MM.1S (cell line): ENCODE results near the gene OLFML2A.
A peak's percentile ranks its signal among the peaks of the same experiment; 100 is the strongest.

ENCODE experiments used
- DNase-seq: peaks from one replicate; pipeline ENCODE4 v3.0.0-alpha.2; 2015
- H2AFZ ChIP-seq: fragments of 300-600 bp; sonication (generic); 2 replicates; pipeline ENCODE4 v1.6.0; 2016; ENCODE audit warnings: antibody characterized with exemption, low read length
- H3F3A ChIP-seq: fragments of 300-600 bp; sonication (generic); 2 replicates; pipeline ENCODE4 v1.6.1; 2016; ENCODE audit warnings: mild to moderate bottlenecking, antibody characterized with exemption, low read length, moderate library complexity, mixed read lengths; ENCODE audit not compliant: insufficient read depth
- H3K27ac ChIP-seq: fragments of 300-600 bp; sonication (generic); 2 replicates; pipeline ENCODE4 v1.5.1; 2016; ENCODE audit warnings: mild to moderate bottlenecking, low read length
- H3K27me3 ChIP-seq: fragments of 300-600 bp; sonication (generic); replicated peaks from 2 replicates; pipeline ENCODE4 v1.6.0; 2016; ENCODE audit warnings: low read length; ENCODE audit not compliant: insufficient read depth
- H3K36me3 ChIP-seq: fragments of 300-600 bp; sonication (generic); replicated peaks from 2 replicates; pipeline ENCODE4 v1.6.1; 2016; ENCODE audit warnings: mild to moderate bottlenecking, low read length, mixed read lengths; ENCODE audit not compliant: insufficient read depth
- H3K4me1 ChIP-seq: fragments of 300-600 bp; sonication (generic); 2 replicates; pipeline ENCODE4 v1.6.1; 2016; ENCODE audit warnings: low read length, mixed read lengths
- H3K4me2 ChIP-seq: fragments of 300-600 bp; sonication (generic); 2 replicates; pipeline ENCODE4 v1.6.0; 2016; ENCODE audit warnings: low read depth, low read length
- H3K4me3 ChIP-seq: fragments of 300-600 bp; sonication (generic); 2 replicates; pipeline ENCODE4 v1.5.1; 2016; ENCODE audit warnings: low read length, mixed read lengths
- H3K79me2 ChIP-seq: fragments of 300-600 bp; sonication (generic); 2 replicates; pipeline ENCODE4 v1.6.1; 2016; ENCODE audit warnings: mixed run types, low read length, mixed read lengths
- H3K9ac ChIP-seq: fragments of 300-600 bp; sonication (generic); 2 replicates; pipeline ENCODE4 v1.6.1; 2016; ENCODE audit warnings: low read length, mixed read lengths
- H3K9me2 ChIP-seq: fragments of 300-600 bp; sonication (generic); replicated peaks from 2 replicates; pipeline ENCODE4 v1.6.1; 2016; ENCODE audit warnings: mild to moderate bottlenecking, low read length, mixed read lengths; ENCODE audit not compliant: insufficient read depth
- H3K9me3 ChIP-seq: fragments of 300-600 bp; sonication (generic); replicated peaks from 2 replicates; pipeline ENCODE4 v1.6.1; 2016; ENCODE audit warnings: mild to moderate bottlenecking, low read length, mixed read lengths; ENCODE audit not compliant: insufficient read depth
- H4K20me1 ChIP-seq: fragments of 300-600 bp; sonication (generic); 2 replicates; pipeline ENCODE4 v1.6.1; 2016; ENCODE audit warnings: mild to moderate bottlenecking, low read length, moderate library complexity, mixed read lengths; ENCODE audit not compliant: insufficient read depth
- EZH2 ChIP-seq: fragments of 300-600 bp; sonication (generic); optimal IDR thresholded peaks from 2 replicates; pipeline ENCODE3; 2017; ENCODE audit warnings: low read depth, mild to moderate bottlenecking, antibody characterized with exemption, low read length, mixed read lengths
- EZH2phosphoT487 ChIP-seq: fragments of 300-600 bp; sonication (generic); IDR thresholded peaks from 2 replicates; pipeline ENCODE4 v1.6.1; 2018; ENCODE audit warnings: antibody characterized with exemption, low read length
- TF ChIP-seq, protein P1 (sequence below): fragments of 300-600 bp; sonication (generic); IDR thresholded peaks from 2 replicates; pipeline ENCODE4 v1.5.1; 2016; ENCODE audit warnings: antibody characterized with exemption, low read length, mixed read lengths

The OLFML2A gene

GRCh38 chr9:124773473-124774128, 3.3 kb upstream of the OLFML2A start:
- no peak overlapping the region for H3K4me3 ChIP-seq
- H4K20me1 ChIP-seq: no peaks in the 10 kb centered on the region
- DNase-seq: no peak
- no peak overlapping the region for H3K4me2 ChIP-seq
- H3K36me3 ChIP-seq: no peaks in the 10 kb centered on the region
- no peak overlapping the region for H3K27ac ChIP-seq
- H2AFZ ChIP-seq: no peak overlapping the region
- TF ChIP-seq, protein P1, sequence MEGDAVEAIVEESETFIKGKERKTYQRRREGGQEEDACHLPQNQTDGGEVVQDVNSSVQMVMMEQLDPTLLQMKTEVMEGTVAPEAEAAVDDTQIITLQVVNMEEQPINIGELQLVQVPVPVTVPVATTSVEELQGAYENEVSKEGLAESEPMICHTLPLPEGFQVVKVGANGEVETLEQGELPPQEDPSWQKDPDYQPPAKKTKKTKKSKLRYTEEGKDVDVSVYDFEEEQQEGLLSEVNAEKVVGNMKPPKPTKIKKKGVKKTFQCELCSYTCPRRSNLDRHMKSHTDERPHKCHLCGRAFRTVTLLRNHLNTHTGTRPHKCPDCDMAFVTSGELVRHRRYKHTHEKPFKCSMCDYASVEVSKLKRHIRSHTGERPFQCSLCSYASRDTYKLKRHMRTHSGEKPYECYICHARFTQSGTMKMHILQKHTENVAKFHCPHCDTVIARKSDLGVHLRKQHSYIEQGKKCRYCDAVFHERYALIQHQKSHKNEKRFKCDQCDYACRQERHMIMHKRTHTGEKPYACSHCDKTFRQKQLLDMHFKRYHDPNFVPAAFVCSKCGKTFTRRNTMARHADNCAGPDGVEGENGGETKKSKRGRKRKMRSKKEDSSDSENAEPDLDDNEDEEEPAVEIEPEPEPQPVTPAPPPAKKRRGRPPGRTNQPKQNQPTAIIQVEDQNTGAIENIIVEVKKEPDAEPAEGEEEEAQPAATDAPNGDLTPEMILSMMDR: no peak
- TF ChIP-seq EZH2 (no peak), EZH2phosphoT487 (no peak)
- no peaks in the 10 kb centered on the region for H3K9me3 ChIP-seq
- H3K9ac ChIP-seq: no peak overlapping the region
- peaks cover 12% of the 10 kb centered on the region; the same call in 1 of the 2 replicates for H3F3A ChIP-seq
- no peaks in the 10 kb centered on the region for H3K9me2 ChIP-seq
- peaks cover 3% of the 10 kb centered on the region; the same call in 1 of the 2 replicates for H3K79me2 ChIP-seq
- peaks cover 13% of the 10 kb centered on the region for H3K27me3 ChIP-seq
- H3K4me1 ChIP-seq: peaks cover 13% of the 10 kb centered on the region; the same call in 1 of the 2 replicates

DNA sequence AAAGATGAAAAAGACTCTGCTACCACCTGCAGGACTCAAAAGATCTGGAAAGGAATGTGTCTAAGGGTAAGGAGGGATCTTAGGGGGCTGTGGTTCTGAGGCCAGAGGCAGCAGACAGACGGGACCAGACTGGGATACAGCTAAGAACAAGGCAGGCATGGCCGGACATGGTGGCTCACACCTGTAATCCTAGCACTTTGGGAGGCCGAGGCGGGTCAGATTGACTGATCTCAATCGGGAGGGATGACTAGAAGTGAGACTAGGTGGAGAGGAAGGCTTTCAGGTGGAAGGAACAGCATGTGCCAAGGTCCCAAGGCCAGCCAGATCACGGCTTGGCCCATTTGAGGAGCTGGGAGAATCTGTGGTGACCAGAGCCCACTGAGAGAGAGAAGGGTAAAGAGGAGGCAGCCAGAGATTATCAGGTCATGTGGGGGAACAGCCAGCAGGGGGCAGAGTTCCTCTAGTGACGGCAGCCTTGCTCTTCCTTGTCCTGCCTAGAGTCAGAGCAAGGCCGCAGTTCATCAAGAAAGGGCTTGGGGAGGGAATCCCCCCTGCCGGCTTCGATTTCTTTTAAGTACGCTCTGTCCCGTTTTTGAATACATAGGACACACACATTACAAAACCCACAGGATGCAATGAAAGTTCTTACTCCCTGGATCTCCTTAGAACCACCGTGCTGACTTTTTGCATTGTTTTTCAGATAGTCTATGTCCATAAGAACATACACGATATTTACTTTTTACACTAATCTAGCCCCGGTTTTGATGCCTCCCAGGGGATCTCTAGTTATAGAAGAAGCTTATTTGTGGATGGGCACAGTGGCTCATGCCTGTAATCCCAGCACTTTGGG, 2.6 kb upstream of the OLFML2A start:
- peak; percentile 66 for DNase-seq
- Histone ChIP-seq H4K20me1 (no peaks in the 10 kb centered on the region), H3K4me3 (no peak overlapping the region), H3K4me1 (peaks cover 10% of the 10 kb centered on the region; the same call in 1 of the 2 replicates), H3K36me3 (no peaks in the 10 kb centered on the region), H3K27me3 (peaks cover 15% of the 10 kb centered on the region), H3F3A (peaks cover 9% of the 10 kb centered on the region; the same call in 1 of the 2 replicates), H3K9me2 (no peaks in the 10 kb centered on the region), H3K27ac (no peak overlapping the region), H3K9me3 (no peaks in the 10 kb centered on the region), H2AFZ (no peak overlapping the region), H3K9ac (no peak overlapping the region), H3K4me2 (no peak overlapping the region), H3K79me2 (no peaks in the 10 kb centered on the region)
- no peak for TF ChIP-seq EZH2phosphoT487
- TF ChIP-seq, protein P1: peak; percentile 71

DNA sequence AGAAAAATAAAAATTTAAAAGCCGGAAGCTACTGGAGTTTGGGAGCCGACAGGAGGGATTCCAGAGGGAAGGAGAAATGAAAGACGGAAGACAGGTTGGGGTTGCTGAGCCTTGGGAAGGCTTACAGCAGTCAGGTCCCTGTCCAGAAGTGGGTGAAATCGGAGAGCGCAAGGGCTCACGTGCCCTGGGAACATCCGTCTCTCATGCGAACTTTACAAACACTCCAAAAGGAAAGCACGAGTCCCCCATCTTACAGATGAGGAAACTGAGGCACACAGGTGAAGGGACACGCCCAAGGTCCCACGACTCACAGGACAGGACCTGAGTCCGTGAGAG, 347 bp upstream of the OLFML2A start:
- H3K9ac ChIP-seq: no peak overlapping the region
- H3K4me2 ChIP-seq: peak overlapping the region; percentile 55; the same call in 1 of the 2 replicates
- H3K27ac ChIP-seq: no peak overlapping the region

More for the DNA sequence above, 347 bp upstream of the OLFML2A start:
- Histone ChIP-seq H2AFZ (no peak overlapping the region), H3F3A (no peaks in the 10 kb centered on the region), H4K20me1 (no peaks in the 10 kb centered on the region), H3K4me1 (peaks cover 8% of the 10 kb centered on the region; the same call in 1 of the 2 replicates), H3K9me2 (no peaks in the 10 kb centered on the region), H3K9me3 (no peaks in the 10 kb centered on the region), H3K27me3 (peaks cover 15% of the 10 kb centered on the region), H3K79me2 (no peaks in the 10 kb centered on the region), H3K4me3 (peak overlapping the region; percentile 43; the same call in 1 of the 2 replicates), H3K36me3 (no peaks in the 10 kb centered on the region)
- no peak for DNase-seq
- no peak for TF ChIP-seq EZH2phosphoT487
- TF ChIP-seq, protein P1: no peak
- TF ChIP-seq EZH2: no peak
